HG03571 (cell line): ENCODE measurements around the gene RBM45.
"Not testable (repeated sequence)": the region's sequence is repeated elsewhere in the genome, so short reads cannot be mapped to it uniquely, and the experiment has no call there.

Source experiments
- ATAC-seq: cut with Tn5 transposase; IDR thresholded peaks from one replicate; pipeline ENCODE4 v1.9.1; 2021; ENCODE audit not compliant: unreplicated experiment

The RBM45 gene, protein sequence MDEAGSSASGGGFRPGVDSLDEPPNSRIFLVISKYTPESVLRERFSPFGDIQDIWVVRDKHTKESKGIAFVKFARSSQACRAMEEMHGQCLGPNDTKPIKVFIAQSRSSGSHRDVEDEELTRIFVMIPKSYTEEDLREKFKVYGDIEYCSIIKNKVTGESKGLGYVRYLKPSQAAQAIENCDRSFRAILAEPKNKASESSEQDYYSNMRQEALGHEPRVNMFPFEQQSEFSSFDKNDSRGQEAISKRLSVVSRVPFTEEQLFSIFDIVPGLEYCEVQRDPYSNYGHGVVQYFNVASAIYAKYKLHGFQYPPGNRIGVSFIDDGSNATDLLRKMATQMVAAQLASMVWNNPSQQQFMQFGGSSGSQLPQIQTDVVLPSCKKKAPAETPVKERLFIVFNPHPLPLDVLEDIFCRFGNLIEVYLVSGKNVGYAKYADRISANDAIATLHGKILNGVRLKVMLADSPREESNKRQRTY

DNA sequence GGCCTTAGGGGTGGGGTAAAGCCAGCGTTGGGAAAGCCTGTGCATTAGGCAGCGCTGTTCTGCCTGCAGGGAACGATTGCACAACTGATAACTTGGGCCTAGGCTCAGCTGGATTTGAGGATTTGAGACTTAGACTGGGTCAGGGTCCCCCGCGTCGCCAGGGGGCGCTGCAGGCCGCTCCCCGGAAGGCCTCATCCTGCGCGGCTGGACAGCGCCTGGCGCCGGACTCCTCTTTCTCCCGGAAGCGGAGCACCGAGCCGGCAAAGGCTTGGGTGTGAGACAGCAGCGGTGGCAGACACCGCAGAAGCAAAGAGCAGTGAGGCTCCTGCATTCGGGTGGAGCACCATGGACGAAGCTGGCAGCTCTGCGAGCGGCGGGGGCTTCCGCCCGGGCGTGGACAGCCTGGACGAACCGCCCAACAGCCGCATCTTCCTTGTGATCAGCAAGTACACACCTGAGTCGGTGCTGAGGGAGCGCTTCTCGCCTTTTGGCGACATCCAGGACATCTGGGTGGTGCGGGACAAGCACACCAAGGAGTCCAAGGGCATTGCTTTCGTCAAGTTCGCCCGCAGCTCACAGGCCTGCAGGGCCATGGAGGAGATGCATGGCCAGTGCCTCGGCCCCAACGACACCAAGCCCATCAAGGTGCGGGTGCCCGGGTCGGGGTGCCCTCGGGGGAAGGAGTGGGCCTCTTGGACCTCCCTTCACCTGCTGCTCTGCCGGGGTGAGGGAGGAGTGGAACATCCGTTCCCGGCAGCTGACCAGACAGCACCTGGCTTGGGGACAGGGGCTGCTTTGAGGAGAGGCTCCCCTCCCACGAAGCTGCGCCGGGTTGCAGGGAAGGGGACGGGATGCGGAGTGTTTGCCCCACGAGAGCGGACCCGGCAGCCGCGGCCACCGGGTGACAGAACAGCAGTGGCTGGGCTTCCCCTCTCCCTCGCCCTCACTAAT is at the start of gene RBM45:
Gene RBM45, plus strand, starts transcription at position 236 of the 951 bp plus-strand sequence. Its CDS starts 110 bp downstream, at position 346.
- peak; percentile 95 for ATAC-seq

DNA sequence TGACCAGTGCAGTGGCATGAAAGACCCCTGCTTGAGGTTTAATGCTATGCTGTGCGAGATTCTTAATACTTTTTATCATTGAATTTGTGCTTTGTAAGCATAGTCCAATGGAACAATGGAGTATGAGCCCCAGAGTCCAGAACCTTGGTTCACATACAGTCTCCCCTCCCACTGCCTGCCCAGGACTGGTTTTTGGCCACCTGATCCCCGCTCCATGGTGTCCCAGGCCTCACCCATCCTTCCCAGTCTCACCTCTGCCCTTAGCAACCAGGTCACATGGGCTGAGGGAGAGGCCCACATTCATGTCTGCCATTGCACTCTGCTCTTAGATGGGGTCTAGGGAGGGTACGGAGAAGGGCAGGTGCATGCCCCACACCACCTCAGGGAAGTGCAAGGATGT is 45.9 kb upstream of the RBM45 start:
- ATAC-seq: no peak

DNA sequence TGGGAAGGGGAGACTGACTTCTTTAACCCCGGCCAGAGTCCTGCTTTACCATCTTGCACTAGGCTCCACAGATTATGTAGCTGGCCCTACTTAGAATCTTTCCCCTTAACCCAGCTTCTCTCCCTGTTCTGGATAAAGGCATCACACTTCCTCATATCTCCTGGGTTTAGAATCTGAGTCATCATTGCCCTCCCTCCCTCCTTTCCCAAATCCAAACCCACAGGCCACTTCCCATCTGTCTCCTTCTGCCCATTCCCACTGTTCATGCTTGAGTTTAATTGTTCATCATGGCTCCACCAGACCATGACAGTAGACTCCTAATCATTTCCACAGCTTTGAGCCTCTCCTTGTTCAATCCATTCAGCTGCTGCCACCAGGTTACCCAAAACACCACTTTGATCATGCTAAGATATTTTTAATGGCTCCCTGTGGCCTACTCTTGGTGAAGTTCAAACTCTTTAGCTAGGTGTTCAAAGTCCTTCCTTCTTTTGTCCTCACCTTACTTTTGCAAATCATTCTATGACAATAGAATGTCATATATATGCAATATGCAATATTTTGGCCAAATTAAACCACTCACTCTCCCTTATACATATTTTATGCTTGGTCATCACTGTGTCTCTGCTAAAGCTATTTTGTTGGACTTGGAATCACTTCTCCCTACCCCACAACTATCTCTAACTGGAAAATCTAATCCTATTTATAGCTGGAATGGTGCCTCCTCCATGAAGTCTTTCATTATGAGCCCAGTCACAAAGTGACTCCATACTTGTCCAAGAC is 45.2 kb upstream of the RBM45 start:
- ATAC-seq: no peak

DNA sequence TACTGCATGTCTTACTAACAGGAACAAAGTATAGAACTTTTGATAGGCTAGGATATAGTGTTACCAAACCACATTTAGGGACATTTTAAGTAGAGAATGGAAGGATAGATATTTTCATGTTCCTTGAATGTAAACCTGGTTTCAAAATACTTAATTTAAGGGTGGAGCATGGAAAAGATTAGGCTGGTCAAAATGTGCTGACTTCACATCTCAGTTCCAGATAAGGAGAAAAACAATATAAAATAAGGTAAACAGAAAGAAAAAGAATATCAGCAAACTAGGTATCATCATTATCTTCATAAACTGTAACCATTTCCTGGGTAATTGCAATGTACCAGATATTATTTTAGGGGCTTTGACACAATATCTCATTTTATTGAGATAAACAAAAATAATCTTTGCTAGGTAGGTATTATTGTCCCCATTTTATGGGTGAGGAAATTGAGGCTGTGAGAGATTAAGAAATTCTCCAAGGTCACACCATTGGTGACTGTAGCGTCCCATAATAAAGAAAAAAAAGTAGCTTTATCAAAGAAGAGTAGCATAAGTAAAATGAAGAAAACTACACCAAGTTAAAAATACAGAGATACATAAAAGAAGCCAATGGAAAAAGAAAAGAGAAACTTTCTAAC is 43.3 kb upstream of the RBM45 start:
- no peak for ATAC-seq

DNA sequence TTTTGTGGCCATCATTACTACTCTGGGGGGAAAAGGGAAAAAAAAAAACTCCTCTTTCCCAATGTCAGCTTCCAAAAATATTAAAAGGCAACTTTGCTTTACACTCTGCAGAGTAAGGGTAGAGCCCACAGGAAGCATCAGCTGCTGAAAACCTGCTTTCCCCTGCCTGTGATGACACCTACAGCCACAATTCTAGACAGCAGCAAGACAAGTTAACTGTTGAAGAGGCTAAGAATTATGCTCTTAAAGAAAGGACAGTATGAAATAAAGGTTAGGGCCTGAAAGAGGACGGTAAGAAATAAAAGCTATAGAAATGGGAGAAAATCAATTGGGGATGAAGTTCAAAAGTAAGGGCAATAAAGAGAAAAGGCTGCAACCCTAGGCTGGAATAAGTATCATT is 42.7 kb upstream of the RBM45 start:
- no peak for ATAC-seq

DNA sequence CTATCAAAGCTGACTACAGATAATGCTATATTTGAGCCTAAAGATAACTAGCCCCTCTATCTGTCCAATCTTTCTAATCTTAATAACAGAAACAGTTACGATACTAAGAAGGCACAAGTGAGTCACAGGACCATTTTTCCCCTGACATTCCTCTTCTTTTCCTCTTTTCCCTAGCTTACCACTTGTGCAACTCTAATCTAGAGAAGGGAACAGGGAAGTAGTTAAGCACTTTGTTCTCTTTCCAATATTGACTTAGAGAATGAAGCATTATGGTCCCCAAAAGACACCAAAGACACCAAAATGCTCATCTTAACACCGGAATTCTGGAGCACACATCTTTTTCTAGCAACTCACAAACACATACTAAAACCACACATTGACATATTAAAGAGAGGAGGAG is 41.4 kb upstream of the RBM45 start:
- no peak for ATAC-seq

DNA sequence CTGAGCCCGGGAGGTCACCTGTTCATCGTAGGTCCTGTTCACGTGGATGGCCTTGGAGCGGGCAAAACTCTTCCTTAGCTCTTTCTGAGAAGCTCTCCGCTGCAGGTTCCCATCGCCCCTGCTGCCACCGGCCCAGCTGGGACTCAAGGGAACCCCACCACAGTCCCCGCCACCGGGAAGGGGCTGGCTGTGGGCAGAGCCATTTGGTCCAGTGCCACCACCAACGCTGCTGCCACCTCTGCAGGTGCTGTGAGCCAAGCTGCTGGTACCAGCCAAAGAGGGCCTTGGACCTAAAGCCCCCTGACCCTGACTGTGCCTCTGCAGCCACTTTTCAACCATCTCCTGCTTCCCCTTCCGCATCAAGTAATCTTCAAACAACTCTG is 40.2 kb upstream of the RBM45 start:
- ATAC-seq: no peak

DNA sequence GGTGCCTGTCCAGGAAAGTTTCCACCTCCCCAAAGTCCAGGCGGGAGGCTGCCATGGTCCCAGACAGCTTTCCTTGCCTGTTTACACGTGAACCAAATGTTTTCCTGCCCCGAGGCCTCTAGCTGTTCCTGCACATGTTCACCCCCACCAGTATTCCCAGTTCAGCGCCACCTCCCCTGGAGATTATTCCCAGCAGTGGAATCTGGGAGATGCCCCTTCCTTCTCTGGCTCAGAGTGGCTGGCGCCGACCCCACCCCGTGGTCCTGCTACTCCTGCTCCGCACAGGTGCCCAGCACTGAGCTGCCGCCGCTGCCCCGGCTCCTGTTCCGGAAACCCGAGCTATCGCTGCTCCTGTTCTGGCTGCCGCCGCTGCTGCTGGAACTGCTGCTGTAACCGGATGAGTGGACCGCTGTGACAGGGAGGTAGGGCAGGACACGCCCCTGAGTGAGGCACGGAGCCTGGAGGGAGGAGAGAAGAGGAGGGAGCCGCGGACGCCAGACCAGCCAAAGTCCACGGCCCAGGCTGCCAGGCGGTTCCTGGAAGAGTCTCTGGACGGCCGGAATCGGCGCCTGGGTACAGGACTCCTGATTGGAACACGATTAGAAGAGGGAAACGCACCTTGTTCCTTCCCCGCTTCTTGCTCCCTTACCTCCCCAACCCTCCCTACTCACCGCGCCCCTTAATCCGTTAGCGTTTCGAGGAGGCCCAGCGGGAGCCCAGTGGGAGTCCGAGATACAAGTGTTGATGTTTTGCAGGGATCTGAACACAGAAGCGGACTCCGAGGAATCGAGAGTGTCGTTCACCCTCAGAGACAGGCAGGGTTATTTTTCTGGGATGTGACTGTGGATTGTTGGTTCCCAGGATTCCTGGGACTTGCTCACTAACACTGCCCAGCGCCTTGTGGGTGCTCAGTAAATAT is 39.6 kb upstream of the RBM45 start, which contains the start of gene PDE11A:
Gene PDE11A, minus strand, starts transcription at position 395 of the 919 bp plus-strand sequence. Its CDS starts 340 bp downstream, at position 55.
- no peak for ATAC-seq

DNA sequence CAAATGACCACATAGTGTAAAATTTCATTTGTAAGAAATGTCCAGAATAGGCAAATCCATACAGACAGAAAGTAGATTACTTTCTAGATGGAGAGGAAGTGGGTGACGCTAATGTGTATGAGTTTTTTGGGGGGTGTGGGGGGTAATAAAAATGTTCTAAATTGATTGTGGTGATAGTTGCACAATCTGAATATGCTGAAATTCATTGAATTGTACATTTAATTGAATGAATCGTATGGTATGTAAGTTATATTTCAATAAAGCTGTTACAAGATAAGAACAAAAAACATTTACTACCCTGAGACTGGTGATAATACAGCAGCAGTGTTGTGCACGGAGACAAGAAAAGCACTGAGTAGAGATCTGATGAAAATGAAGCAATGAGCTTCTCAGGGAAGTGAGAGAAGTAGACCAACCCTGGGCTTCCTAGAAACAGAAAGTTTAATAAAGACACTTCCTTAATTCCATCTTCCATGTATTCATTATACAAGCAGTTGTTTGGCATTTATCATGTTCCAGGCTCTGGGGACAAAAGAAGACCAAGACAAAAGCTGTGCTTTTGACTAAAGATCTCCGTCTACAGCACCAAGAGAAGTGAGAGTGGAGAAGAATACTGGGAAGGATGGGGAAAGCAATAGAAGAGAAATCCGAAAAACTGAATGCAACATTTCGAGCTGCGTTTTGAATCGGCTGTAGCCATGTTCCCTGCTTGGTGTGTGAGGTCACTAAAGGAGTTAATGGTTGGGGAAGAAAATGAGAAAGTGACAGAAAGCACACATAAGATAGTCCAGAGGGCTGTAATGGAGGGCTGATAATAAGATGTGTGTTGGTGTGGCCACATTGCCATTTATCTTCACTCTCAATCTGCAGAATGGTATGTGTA is 37.9 kb upstream of the RBM45 start:
- ATAC-seq: no peak

DNA sequence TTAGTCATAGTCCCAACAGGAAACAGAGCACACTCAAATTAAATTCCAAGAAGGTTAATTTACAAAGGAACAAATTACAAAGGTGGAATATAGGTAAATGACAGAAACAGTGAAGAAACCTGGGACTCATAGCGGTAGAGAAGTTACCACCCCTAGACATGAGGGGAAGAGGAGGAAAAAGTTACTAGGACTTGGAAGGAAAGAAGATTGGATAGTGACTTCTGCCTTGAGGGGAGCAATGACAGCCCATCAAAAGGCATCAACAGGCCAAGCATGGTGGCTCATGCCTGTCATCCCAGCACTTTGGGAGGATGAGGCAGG is 37.3 kb upstream of the RBM45 start:
- ATAC-seq: no peak

DNA sequence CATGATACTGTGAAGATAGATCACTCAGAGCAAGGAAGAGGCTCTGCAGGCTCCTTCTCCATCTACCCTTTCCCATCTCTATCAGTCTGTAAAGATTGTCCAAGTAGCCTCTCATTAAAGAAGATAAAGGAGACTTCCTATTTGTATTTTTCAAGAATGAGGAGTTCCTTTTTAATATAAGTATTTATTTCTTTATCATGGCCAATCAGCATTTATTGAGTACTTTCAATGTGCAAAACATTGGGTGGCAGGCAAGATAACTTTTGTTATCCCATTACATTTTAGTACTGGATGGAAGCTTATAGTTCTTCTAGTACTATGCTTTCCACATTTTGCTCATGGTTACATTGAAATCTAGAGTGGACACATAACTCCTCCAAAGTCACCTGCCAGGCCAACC is 36.1 kb upstream of the RBM45 start:
- ATAC-seq: no peak

DNA sequence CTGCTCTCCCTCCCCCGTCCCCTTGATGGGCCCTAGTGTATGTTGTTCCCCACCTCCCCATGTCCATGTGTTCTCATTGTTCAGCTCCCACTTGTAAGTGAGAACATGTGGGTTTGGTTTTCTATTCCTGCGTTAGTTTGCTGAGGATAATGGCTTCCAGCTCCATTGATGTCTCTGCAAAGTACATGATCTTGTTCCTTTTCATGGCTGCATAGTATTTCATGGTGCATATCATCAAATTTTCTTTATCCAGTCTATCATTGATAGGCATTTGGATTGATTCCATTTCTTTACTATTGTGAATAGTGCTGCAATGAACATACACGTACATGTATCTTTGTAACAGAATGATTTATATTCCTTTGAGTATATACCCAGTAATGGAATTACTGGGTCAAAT is 33.0 kb upstream of the RBM45 start:
- not testable (repeated sequence) for ATAC-seq

DNA sequence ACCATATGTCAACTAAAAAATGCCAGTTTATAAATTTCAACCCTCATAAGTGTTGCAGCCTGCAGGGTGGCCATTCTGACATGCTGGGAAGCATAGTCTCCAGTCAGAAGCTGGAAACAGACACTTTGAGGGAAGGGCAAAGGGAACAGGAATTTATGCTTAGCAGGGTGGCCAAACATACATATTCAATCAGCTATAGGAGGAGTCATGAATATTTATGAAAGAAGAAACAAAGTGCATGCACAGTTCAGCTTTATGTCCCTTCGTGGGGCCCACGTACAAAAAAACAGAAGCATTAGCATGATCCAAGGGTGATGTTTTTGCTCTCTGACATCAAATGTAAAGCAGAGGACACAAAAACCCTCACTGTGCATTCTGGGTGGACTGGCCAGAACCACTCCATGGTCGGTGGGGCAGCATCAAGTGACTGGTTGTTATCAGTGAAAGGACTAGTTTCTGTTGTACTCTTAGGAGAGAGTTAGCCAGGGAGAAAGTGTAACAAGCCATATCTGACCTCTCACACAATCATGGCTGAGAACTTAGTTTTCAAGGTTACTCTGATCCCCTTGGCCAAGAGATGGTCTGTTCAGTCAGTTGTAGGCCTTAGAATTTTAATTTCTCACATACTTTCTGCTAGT is 29.7 kb upstream of the RBM45 start:
- ATAC-seq: no peak

DNA sequence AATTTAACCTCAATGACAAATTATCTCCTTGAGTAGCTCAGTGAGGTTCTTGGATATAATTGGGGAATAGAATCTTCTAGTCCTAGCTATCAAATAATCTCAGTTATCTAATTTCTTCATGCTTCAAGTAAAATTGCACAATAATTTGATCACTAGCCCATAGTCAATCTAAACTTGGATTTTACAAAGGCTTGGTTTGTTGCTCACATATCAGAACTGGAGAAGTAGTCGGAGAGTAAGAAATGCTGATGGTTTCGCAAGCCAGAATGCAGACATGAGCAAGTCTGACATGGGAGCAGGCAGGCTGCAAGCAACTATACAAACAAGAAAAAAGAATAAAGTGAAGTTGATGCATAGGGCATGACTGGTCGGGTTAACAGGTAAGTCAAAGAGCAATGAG is 28.0 kb upstream of the RBM45 start:
- no peak for ATAC-seq

DNA sequence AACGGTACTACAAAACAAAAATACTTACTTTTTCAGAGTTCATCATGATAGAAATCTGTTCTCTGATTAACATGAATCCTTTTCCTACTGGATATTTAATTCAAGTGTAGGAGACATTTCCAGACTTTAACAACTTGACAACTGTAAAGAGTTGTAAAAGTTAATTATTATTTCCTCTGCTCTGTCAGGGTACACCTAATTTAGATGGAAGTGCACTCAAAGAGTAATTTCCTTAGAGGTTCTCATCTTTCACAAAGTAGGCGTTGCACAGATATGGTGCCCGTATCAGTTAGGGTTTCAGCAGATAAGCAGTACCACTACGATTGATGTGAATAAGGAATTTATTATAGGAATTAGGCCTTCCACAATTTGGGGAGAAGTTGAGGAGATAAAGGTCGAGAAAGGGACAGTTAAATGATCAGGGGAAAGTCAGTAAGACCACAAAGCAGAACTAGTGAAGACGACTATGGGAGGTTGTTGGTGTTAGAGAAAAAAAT is 23.4 kb upstream of the RBM45 start:
- no peak for ATAC-seq

DNA sequence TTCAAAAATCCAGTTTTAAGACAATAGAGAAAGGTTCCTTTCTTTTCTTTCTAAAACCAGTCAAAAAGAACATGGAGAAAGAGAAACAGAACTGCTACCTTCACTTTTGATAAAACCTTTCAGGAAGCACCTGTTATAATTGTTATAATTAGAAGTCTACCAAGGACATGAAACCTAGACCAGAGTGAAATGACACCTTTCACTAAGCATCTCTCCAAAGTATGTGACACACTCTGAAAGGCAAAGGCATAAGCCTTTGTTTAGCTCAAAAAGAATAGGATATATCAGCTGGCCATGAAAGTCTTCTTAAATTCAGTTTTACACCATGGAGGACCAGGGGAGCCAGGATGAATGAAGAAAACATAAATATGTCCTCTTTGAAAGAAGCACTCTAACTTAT is 18.8 kb upstream of the RBM45 start:
- no peak for ATAC-seq

DNA sequence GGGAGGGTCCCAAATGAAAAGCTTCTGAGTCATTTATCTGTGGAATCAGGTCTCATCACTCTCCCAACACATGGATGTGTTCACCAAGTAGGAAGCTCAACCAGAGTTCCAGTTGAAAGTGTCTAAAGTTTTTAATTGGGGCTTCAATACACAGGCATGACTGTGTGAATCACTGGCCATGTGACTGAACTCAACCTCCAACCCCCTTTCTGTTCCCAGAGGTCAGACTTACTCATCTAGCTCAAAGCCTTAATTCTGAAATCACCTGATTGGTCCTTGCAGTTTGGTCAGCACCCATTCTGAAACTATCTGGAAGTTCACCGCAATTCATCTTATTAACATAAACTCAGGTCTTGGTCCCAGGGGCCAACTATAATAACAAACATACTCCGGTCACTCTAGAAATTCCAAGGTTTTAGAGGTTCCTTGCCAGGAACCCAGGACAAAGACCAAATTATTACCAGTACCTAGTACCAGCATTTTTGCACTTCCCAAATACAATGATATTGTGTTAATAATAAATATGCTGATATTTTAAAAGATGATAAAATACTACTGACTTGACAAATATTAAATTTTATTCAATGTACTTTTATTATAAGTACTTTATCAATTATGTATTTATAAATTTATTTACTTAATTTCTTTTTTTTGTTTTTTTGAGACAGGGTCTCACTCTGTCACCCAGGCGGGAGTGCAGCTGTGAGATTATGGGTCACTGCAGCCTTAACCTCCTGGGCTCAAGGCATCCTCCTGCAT is 10.7 kb upstream of the RBM45 start:
- ATAC-seq: no peak
